NCI-H128 (cell line): ENCODE measurements around the gene RPUSD1.

ENCODE experiments used
- DNase-seq: peaks from one replicate; lab custom pipeline; 2025; ENCODE audit not compliant: unreplicated experiment; lab: John Stamatoyannopoulos, UW

The RPUSD1 gene

DNA sequence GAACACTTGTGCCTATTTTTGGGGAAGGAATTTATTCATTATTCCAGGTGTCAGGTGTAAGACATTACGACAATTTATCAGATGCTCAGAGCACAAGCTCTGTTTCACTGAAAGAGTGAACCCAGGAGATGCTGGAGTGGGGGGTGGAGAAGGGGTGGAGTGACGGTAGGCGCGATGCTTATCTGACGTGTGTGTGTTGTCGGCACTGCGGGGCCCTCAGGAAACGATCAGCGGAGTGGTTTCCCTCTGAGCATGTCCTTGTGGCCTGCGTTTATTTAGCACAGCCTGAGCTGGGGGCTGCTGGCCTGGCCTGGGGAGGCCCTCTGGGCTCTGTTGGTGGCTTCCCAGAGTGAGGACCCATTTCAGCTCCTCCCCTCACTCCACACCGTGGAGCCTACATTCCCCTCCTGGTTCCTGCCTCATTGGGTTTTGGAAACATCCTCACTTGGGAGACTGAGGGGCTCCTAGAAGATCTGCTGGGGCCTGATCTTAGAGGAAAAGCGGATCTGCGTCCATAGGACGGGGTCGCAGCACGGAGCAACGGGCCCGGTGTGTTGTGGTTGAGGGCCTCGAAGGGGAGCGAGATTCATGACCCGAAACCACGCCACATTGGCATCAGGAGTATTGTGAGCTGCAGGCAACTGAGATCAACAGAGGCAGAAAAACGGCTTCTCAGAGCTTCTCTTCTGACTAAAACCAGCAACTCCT lies 31.3 kb upstream of the RPUSD1 start:
- DNase-seq = no peak

DNA sequence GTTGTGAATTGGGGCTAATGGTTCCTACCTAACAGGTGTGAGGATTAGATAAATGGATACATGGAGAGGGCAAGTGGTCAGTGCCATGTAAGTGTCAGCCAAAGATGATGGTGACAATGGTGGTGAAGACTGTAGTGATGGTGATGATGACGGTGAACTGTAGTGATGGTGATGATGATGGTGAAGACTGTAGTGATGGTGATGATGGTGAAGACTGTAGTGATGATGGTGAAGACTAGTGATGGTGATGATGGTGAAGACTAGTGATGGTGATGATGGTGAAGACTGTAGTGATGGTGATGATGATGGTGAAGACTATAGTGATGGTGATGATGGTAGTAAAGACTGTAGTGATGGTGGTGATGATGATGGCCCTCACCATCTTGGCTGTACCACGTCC lies 30.4 kb upstream of the RPUSD1 start:
- DNase-seq = no peak

DNA sequence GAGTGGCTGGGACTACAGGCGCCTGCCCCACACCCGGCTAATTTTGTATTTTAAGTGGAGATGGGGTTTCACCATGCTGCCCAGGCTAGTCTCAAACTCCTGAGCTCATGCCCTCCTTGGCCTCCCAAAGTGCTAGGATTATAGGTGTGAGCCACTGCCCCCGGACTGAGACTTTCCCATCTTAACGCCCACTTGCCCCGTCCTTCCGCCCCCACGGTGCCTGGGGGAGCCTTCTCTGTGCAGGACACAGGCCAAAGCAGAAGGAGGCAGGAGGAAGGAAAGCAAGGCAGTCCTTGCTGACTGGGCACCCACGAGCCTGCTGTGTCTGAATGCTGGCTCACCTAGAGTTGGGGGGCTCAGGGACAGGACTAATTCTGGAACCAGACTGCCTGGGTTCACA lies 30.0 kb upstream of the RPUSD1 start:
- no peak for DNase-seq

DNA sequence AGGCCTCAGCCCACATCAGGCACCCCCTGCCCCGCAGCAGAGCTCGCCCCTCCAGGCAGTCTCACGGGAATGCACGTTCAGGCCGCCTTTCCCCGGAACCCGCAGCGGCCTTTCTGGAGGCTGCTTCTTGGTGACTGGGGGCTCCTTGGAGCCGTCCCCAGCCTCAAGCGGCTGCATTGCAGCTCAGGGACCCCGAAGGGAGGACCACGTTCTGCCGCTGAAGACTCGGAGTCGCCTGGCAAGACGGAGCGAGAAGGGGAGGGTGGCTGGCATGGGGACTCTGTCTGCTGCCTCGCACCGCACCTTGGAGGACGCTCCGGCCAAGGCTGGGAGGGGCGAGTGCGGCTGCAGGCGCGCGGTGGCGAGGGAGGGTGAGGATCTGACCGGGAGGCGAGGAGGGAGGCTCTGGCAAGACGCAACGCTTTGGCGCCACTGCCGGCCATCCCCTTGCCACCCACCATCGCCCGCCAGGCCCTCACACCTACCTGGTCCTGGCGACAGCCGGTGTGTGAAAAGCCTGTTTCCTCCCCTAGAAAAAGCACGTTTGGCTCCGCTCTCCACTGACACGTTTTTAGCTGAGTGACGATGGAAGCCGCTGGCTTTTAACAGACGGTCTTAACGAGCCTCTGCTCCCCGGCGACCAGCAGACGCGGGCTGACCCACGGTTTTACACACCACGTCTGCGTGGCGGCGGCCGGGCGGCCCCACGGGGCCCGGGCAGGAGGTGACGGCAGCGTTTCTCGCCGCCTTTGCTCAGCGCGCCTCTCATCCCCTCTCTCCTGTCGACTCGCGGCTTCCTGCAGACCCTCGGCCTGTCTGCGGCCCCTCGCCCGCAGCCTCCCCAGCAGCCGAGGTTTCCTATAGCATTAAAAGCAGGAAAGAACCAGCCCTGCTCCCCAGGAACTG lies 29.1 kb upstream of the RPUSD1 start:
- no peak for DNase-seq

DNA sequence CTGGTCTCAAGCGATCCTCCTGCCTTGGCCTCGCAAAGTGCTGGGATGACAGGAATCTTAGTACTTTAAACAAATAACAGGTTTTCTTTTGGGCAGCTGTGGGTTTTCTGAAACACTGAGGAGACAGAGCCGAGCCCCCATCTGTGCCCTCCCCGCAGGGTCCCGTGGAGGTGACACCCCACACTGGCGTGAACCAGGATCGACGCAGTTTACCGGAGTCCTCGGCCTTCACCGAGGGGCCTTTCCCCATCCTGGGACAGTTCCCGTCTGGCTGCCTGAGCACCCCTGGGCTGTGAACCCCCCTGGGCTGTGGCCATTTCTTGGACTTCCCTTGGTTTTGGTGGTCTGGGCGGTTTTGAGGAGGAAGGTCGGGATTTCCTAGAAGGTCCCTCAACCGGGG lies 27.7 kb upstream of the RPUSD1 start:
- no peak for DNase-seq

DNA sequence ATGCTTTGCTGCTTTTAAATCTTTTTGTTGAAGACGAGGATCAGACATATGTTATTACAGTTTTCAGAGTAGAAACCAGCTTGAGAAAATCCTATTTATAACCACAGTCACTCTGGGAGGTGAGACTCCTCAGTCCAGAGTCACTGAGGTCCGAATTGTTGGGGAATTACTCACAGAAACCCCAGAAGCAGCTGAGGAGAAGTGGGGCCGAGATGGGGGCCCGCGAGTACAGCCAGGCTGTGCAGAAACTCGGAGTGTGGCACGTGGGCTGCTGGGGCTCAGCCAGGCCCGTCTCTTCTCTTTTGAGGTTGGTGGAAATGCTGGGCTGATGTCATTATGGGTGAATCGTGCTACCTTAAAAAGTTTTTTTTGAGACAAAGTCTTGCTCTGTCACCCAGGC lies 26.8 kb upstream of the RPUSD1 start:
- no peak for DNase-seq

DNA sequence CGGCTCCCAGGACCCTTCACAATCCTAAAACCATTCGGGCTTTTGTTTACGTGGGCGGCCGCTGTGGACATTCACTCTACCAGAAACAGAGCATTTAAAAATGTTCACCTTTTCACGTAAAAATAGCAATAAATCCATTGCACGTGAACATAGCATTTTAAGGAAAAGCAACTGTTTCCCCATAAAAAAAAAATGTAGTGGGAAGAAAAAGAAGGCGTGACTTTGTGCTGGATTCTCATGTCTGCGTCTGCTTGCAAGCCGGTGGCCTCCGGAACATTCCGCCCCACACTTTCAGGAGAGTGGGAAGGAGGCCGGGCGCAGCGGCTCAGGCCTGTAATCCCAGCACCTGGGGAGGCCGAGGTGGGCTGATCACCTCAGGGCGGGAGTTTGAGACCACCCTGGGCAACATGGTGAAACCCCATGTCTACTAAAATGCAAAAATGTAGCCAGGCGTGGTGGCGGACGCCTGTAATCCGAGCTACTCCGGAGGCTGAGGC lies 25.8 kb upstream of the RPUSD1 start:
- no peak for DNase-seq

DNA sequence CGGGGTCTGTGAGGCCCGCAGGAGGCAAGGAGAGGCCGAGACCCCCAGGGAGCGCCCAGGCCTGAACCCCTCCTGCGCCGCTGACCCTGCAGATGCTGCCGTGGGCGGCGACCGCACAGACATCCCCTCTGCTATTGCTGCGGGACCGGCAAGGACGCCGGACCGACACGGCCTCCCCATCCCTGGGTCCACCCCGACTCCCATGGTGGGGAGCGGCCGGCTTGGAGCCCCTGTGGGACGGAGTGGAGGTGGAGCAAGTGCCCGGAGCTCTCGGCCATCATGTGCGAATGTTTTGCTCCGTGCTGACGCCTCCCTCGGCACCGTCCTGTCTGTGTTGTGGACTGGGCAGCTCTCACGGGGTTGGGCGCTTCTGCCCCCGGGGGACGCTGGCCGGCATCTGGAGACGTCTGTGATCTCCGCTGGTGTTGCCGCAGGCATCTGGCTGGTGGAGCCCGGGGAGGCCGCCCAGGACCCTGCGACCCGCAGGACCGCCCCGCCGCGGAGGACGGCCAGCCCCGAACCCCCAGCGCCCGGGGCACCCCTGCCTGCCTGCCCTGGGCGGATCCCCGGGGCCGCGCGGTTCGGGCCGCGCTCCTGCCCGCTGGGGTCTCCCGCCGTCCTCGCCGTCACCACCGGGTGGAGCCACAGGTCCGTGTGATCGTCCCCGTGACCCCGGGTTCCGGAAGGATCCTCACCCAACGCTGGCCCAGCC lies 25.2 kb upstream of the RPUSD1 start:
- no peak for DNase-seq

DNA sequence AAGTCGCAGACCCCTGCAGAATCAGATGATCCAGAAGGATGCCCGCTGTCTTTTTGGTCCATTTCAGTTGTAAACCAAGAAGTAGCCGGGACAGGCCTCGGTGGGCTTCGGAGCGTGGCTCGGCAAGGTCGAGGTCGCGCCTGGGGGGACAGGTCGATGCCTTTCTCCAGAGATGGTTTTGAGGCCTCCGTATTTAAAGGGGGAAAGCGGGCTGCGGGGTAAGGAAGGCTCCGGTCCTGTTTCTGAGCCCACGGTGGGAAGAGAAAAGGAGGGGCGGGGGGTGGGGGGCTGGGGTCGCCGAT lies 19.9 kb upstream of the RPUSD1 start:
- DNase-seq = no peak

DNA sequence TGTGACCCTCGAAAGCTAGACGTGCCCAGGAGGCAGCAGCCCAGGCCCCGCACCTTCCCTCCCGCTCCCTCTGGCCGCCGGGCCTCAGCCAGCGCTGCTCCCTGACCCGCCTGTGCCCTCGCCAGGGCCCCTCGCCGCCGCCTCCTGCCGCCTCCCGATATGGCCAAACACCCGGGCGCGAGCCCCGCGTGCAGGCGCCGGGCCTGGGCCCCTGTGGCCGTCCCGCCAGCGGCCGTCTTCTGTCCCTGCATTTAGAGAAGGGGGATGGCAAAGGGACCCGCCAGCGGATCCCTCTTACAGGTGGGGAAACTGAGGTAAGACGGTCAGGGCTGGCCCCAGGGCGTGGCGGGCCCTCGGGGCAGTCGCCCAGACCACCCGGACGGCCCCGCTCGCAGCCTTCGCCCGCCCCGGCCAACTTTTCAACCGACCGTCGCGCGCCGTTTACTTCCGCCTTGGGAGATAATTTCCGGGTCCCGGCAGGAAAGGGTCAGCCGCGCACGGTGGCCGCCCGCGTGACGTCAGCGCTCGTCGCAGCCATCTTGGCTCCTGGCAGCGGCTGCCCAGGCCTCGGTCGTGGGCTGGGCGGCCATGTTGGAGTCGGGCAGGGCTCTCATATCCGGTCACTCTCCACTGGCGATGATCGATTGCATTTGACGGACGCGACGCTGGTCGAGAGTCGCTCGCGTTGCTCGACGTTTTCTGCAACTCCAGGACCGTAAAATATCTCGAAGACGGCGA lies 19.3 kb upstream of the RPUSD1 start:
- peak; percentile 46 for DNase-seq

DNA sequence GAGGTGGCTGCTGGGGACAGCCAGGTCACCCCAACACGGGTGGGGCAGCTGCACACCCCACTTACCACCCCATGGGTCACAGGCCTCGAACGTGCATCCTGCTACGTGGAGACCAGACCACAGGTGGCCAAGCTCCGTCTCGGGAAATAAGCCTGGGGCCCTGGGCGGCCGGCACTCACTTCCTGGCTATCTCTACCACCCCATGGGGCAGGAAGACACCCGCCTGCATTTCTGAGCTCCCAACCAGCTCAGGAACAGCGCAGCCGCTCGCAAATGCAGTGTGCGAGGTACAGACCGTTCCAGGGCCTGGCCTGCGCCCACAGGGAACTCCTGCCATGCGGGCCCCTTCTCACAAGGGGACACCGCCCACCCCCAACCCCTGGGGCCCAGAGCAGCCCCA lies 17.3 kb upstream of the RPUSD1 start:
- DNase-seq = no peak

DNA sequence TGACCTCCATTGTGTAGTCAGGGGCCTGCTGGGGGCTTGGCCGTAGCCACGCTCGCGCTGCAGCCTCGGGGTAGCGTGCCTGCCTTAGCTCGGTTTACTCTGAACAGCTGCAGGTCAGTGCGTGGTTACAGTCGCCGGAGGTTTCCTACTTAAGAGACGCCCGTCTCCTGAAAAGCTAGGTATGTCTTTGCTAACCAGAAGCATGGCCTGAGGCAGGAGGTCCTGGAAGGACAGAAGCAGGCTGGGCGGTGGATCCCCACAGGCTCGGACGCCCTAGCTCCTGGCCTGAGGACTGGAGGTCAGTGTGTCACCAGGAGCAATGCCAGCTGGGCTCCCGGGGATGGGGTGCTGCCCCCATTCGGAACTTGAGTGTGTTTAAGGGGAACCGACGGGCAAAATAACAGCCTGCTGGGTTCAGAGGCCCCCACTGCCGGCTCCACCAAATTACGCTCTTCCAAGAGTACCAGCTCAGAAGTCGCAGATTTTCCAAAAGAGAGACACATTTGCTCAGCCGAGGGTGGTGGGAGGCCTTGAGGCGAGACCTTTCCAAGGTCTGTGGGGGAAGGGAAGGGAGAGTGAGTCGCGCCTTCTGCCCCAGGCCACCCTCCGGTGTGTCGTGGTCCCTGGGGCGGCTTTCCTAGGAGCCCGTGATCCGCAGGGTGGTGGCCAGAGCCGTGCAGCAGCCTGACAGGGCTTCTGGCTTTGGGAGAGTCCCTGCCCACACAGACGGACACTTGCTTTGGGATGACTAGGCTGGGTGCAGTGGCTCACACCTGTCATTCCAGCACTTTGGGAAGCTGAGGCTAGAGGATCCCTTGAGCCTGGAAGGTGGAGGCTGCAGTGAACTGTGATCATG lies 16.2 kb upstream of the RPUSD1 start:
- DNase-seq = no peak

DNA sequence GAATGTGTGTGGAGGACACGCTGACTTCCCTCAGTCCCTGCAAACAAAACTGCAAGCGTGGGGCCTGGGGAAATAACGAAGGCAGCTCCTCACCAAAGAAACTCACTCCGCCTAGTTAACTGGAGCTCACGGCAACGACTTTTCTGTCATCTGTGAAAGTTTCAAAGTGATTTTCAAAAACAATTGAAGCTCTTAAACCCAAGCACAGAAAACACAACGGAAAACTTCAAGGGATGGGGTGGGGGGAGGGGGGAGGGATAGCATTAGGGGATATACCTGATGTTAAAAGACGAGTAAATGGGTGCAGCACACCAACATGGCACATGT lies 15.5 kb upstream of the RPUSD1 start:
- DNase-seq = no peak

DNA sequence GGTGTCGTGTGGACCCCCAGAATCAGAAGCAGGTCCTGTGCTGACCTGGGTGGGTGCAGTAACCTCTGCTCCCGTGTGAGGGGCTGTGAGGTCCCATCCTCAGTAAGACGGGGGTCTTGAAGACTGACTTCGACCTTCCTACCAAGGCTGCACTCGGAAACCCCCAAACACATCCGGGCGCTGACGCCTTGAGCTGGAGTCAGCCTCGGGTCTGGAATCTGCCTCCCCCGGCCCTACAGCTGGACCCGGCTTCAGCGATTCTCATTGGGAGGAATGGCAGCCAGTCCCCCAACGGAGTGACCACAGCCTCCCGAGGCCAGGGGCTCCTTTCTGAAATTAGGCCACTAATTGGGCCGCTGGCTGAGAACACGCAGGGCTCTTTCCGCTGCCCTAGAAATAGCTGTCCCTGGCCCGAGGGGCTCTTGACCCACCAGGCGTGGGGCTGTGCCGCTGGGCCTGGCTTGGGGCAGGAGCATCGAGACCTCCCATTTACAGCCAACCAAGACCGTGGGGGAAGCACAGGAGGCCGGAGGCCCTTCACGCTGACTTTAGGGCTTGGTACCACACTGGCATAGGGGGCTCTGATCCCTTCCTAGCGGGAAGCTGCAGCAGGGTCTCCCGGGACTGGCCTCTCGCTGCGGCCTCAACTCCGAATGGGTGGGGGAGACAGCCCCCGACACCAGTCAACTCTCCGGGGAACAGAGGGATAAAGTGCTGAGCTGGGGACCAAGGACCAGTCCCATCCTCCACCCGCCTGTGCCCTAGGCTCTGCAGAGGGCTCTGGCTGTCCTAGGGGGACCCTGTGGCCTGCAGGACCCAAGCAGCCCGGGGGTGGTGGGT lies 15.0 kb upstream of the RPUSD1 start:
- no peak for DNase-seq

DNA sequence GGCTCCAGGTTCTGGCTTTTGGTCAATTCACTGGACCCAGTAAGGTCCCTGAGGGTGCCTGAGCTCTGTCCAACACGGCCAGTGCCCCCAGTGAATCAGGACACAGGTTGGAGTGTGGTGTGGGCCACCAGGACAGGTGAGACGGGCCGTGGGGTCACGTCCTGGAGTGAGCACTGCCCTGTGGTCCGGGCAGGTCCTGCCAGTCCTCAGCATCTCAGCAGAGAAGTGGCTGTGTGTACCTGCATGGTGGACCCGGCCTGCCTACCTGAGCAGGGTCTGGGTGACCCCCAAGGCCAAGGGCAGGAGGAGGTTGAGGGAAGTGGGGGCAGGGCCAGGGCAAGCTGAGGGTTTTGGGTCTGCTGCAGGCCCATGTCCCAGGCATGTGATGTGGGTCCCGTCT lies 14.3 kb upstream of the RPUSD1 start:
- no peak for DNase-seq

DNA sequence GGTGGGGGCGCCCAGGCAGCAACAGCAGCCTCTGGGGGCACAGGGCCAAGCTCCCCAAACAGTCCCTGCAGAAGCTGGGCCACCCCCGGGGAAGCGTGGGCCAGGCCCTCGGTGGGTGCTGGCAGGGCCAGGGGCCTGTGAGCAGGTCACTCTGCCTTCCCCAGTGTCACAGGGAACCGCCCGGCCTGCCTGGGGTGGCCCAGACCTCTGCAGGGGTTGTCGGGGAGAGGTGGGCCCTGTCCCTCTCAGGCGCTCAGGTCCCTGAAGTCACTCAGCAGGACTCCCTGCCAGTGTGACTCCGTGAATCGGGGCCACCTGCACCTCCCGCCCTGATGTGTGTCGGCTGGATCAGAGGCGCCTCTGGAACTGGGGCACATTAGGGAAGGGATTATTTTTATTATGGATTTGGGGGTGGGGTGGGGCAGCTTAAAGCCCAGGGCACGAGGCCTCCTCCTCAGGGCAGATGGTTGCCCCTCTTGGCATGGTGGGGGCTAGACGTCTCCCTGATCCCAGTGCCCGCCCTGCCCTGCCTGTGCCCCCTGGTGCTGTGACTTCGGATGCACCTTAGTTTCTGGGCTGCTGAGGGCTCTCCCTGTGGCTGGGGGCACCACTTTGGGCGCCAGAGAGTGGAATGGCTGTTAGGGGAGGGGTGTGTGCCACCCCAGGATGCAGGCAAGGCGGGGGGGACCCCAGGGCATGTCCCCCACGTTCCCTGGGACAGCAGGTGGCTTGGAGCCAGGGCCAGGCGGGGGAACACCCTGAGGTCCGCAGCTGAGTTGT lies 13.6 kb upstream of the RPUSD1 start:
- no peak for DNase-seq

DNA sequence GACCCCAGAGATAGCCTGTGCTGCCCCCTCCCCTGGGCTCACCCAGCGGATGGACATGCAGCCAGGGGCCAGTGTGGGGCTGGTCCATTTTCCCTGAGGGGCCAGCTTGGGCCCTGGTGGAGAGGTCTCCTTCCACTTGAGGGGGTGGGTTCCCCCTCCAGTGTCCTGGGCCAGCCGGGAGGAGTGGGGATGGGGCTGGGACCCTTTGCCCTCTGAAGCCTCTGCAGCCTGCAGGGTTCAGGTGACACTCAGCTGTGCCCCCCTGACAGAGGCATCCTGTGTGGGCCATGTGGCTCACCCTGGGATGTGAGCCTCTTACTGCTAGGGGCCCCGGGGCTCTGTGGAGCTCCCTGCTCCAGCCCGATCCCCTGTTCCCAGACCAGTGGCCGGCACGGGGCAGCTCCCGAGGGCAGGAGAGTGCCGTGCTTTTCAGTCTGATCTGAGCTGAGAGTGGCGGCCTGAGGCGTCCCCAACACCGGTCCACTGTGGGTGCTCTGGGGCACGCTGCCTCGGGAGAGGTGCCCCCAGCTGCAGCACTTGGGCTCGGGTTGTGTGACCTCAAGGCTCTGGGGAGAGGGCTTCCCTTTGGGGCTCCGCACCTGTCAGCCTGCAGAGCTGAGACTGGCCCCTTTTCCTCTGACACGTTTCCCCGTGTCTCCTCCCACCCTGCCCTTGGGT lies 12.8 kb upstream of the RPUSD1 start:
- DNase-seq = no peak
